Breast epithelium (tissue), 4 donors: ENCODE data around the gene GRIK4. TPM values are rescaled to one million over a fixed set of nuclear protein-coding genes. Genes with fewer than 3 reads are reported as not detected.
A peak's percentile ranks its signal among the peaks of the same experiment; 100 is the strongest.

Source experiments
- DNase-seq, 2 donors: peaks; one replicate each; pipeline ENCODE4 v3.0.0-alpha.2; 2019; ENCODE audit warnings: low spot score in 2 of 2
- H3K27ac ChIP-seq, 2 donors: fragments of 200-600 bp; sonication (generic) in 1 of 2; one replicate each; pipeline ENCODE4 v1.5.1; 2016 to 2019; ENCODE audit warnings: mild to moderate bottlenecking in 1 of 2
- H3K27me3 ChIP-seq, 2 donors: fragments of 200-600 bp; sonication (generic) in 1 of 2; one replicate each; pipeline versions ENCODE4 v1.5.1 to v1.6.0; 2017 to 2019; ENCODE audit warnings: control low read depth in 1 of 2, mild to moderate bottlenecking in 1 of 2
- H3K36me3 ChIP-seq: fragments of 200-600 bp; one replicate; pipeline ENCODE4 v1.5.1; 2019
- H3K4me1 ChIP-seq, 2 donors: fragments of 200-600 bp; sonication (generic); one replicate each; pipeline ENCODE4 v1.5.1; 2016 to 2019; ENCODE audit warnings: control low read depth in 1 of 2
- H3K4me3 ChIP-seq, 3 donors: fragments of 200-600 bp; sonication (generic); 1 replicate in 2 of 3; 2 replicates in 1 of 3; pipeline ENCODE4 v1.5.1; 2016 to 2019; ENCODE audit warnings: mild to moderate bottlenecking in 3 of 3, moderate library complexity in 2 of 3
- H3K9me3 ChIP-seq, 2 donors: fragments of 200-600 bp; sonication (generic) in 1 of 2; one replicate each; pipeline ENCODE4 v1.5.1; 2016 to 2019; ENCODE audit warnings: control low read depth in 1 of 2
- POLR2A ChIP-seq: fragments of 450-650 bp; IDR thresholded peaks from one replicate; pipeline ENCODE4 v1.6.1; 2016; ENCODE audit warnings: antibody characterized with exemption, mild to moderate bottlenecking, moderate library complexity
- POLR2AphosphoS5 ChIP-seq, 3 donors: sonication (generic); formaldehyde crosslinking; IDR thresholded peaks; one replicate each; pipeline ENCODE4 v1.6.1; 2017; ENCODE audit warnings: antibody characterized with exemption in 3 of 3
- intact Hi-C: fragments of 100-400 bp; cut with DNase I; formaldehyde crosslinking; loops from one replicate; pipeline ENCODE4 v1.15.1; 2023; ENCODE audit warnings: low total_unique reads
- total RNA-seq, 3 donors: library from RNA; depleted of rRNA; stranded (reverse); fragments of >200 nt; gene quantifications; one replicate each; pipeline ENCODE4 v1.1.0, GENCODE V29; 2016
- TF ChIP-seq, protein P1 (sequence below), 3 donors: fragments of 450-650 bp; IDR thresholded peaks; one replicate each; pipeline ENCODE4 v1.5.1; 2016 to 2017; ENCODE audit warnings: antibody characterized with exemption in 3 of 3, mild to moderate bottlenecking in 3 of 3, moderate library complexity in 3 of 3

Gene GRIK4
- total RNA-seq, 3 donors from 2014 or later = 0.29 to 0.66 TPM; not detected in 1

DNA sequence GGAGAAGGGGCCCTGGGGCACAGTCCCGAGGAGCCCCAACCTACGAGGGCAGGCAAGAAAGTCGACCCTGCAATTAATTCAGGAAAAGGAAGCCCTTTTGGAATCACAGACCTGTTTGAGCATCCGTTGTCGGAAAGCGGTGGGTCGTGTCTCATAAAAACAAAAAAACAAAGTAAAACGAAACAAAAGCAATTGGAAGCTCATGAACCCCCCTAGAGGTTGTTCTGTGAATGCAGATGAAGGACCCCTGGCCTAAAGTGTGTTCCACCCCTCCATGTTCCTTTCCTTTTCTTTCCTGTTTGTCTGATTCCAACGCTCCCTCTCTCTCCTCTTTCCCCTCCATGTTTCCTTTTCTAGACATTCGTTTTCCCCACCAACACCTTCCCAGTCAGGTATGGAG lies 203.7 kb downstream of the GRIK4 start:
- no peaks in the 10 kb centered on the region for H3K36me3 ChIP-seq
- intact Hi-C loops = no loop called here
- DNase-seq = no peak
- no peak overlapping the region for H3K27ac ChIP-seq
- H3K27me3 ChIP-seq = no peaks in the 10 kb centered on the region
- no peak for TF ChIP-seq POLR2A
- TF ChIP-seq, protein P1, sequence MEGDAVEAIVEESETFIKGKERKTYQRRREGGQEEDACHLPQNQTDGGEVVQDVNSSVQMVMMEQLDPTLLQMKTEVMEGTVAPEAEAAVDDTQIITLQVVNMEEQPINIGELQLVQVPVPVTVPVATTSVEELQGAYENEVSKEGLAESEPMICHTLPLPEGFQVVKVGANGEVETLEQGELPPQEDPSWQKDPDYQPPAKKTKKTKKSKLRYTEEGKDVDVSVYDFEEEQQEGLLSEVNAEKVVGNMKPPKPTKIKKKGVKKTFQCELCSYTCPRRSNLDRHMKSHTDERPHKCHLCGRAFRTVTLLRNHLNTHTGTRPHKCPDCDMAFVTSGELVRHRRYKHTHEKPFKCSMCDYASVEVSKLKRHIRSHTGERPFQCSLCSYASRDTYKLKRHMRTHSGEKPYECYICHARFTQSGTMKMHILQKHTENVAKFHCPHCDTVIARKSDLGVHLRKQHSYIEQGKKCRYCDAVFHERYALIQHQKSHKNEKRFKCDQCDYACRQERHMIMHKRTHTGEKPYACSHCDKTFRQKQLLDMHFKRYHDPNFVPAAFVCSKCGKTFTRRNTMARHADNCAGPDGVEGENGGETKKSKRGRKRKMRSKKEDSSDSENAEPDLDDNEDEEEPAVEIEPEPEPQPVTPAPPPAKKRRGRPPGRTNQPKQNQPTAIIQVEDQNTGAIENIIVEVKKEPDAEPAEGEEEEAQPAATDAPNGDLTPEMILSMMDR (IDR thresholded peaks at IDR 0.05) = no peak
- TF ChIP-seq POLR2AphosphoS5 (IDR thresholded peaks at IDR 0.05) = no peak
- H3K9me3 ChIP-seq = no peaks in the 10 kb centered on the region
- H3K4me1 ChIP-seq = peaks cover 0 to 5% of the 10 kb centered on the region in 2 donors
- H3K4me3 ChIP-seq = peak overlapping the region; percentile 18 to 56 (median 29)

DNA sequence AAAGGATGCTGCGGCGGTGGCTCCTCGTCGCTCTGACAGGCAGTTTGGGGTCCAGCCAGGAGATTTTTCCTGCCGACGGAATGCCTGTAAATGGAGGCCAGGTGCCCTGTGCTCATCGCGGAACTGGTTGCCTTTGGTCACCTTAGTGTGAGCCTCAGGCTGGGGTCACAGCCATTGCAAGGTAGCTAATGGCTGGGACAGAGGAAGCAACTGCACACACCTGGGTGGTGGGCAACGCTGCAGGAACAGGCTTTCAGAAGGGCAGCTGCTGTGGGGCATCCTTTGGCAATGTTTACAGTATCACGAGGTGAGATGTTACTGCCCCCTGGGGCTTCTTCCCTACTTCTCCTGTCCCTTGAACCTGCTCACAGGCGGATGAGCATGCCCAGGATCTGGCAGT lies 205.5 kb downstream of the GRIK4 start:
- Histone ChIP-seq H3K27me3 (no peaks in the 10 kb centered on the region), H3K27ac (no peak overlapping the region), H3K4me1 (no peaks in the 10 kb centered on the region), H3K36me3 (no peaks in the 10 kb centered on the region), H3K9me3 (no peaks in the 10 kb centered on the region), H3K4me3 (no peak overlapping the region)
- no peak for DNase-seq
- intact Hi-C loops = no loop called here
- TF ChIP-seq POLR2AphosphoS5 (IDR thresholded peaks at IDR 0.05) (no peak), POLR2A (no peak)
- TF ChIP-seq, protein P1 (IDR thresholded peaks at IDR 0.05) = no peak

DNA sequence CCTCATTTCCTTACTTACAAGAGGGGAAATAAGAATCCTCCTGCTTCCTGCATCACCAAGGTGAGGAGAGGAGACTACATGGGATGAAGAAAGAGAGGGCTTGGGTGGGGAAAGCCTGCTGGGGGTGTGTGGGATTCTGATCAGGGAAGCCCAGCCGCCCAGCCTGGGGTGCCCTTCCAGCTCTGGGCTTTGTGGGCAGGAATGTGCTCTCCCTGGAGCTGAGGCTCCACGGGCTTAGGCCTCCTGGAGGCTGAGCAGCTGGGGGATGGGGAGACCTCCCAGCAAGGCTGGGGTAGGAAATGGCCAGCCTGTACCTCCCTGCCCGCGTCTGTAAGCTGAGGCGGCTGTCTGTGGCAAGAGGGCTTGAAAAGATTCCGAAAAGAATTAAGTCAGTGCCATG lies 206.1 kb downstream of the GRIK4 start:
- no peak overlapping the region for H3K4me3 ChIP-seq
- no peaks in the 10 kb centered on the region for H3K36me3 ChIP-seq
- no peaks in the 10 kb centered on the region for H3K9me3 ChIP-seq
- no peak for DNase-seq
- no peaks in the 10 kb centered on the region for H3K27me3 ChIP-seq
- no peaks in the 10 kb centered on the region for H3K4me1 ChIP-seq
- no peak overlapping the region for H3K27ac ChIP-seq
- intact Hi-C loops = no loop called here
- TF ChIP-seq POLR2AphosphoS5 (IDR thresholded peaks at IDR 0.05) (no peak), POLR2A (no peak)
- TF ChIP-seq, protein P1 (IDR thresholded peaks at IDR 0.05) = no peak

DNA sequence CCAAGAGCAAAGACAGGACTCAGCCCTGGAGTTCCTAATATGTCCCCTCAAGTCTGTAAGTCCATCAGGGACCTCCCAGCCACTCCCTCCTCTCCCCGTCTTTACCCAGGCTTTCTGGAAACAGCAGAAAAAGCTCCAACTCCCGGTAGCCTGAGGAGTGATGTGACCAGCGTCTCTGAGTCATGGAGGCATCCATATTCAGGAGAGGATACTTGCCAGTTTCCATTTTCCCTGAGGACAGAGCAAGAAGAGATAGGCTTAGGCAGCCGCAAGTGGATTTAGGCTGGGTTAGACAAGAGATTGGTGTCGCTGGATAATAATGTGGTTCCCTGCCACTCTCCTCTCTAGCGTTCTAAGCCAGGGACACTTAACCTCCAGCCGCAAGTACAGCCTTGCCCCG lies 206.6 kb downstream of the GRIK4 start:
- TF ChIP-seq POLR2A (no peak), POLR2AphosphoS5 (IDR thresholded peaks at IDR 0.05) (no peak)
- TF ChIP-seq, protein P1 (IDR thresholded peaks at IDR 0.05) = no peak
- Histone ChIP-seq H3K27ac (no peak overlapping the region), H3K27me3 (no peaks in the 10 kb centered on the region), H3K36me3 (no peaks in the 10 kb centered on the region), H3K9me3 (no peaks in the 10 kb centered on the region), H3K4me1 (no peaks in the 10 kb centered on the region), H3K4me3 (no peak overlapping the region)
- intact Hi-C loops = no loop called here
- no peak for DNase-seq

DNA sequence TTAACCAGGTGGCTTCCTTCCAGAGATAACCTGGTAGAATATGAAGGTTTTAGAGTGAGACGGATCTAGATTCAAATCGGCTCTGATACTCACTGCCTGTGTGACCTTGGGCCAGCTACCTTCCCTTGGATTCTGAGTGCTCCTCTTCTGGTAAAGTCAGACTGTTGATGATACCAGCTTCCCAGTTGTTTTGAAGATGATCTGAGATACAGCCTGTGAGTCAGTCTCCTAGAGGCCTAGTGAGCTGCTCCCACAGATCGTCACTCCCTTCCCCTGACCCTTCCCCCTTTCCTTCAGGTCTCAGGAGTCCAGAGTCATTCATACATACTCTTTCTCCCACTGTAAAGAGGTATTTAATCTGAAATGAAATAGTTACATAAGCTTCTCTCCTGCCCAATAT lies 207.8 kb downstream of the GRIK4 start:
- Histone ChIP-seq H3K9me3 (no peaks in the 10 kb centered on the region), H3K27me3 (no peaks in the 10 kb centered on the region), H3K4me3 (no peak overlapping the region), H3K27ac (no peak overlapping the region), H3K36me3 (no peaks in the 10 kb centered on the region), H3K4me1 (no peaks in the 10 kb centered on the region)
- TF ChIP-seq POLR2AphosphoS5 (IDR thresholded peaks at IDR 0.05) = no peak
- TF ChIP-seq, protein P1 (IDR thresholded peaks at IDR 0.05) = no peak
- TF ChIP-seq POLR2A = no peak
- intact Hi-C loops = no loop called here
- no peak for DNase-seq
